CD14-positive monocyte (primary cell): Measurements from ENCODE around the gene ZNF821. TPM values are rescaled to one million over a fixed set of nuclear protein-coding genes. Genes with fewer than 3 reads are reported as not detected.

ENCODE experiments used
- DNase-seq, 3 donors: peaks; one replicate each; pipeline ENCODE4 v3.0.0-alpha.2; 2011 to 2022
- H2AFZ ChIP-seq: 2 replicates; pipeline ENCODE4 v1.6.0; 2012; ENCODE audit warnings: mild to moderate bottlenecking, low read depth, low read length, inconsistent platforms; ENCODE audit not compliant: insufficient read depth, poor library complexity, severe bottlenecking
- H3K27ac ChIP-seq, 2 donors: 1 replicate in 1 of 2; 2 replicates in 1 of 2; pipeline ENCODE4 v1.5.1; 2012 to 2013; ENCODE audit warnings: low read length in 2 of 2, control low read depth in 1 of 2, inconsistent platforms in 1 of 2, low read depth in 1 of 2, mild to moderate bottlenecking in 1 of 2
- H3K27me3 ChIP-seq, 2 donors: one replicate each; pipeline versions ENCODE4 v1.6.0 to v1.6.1; 2011 to 2013; ENCODE audit warnings: low read length in 2 of 2; ENCODE audit not compliant: control insufficient read depth in 2 of 2, insufficient read depth in 2 of 2
- H3K36me3 ChIP-seq, 2 donors: replicated peaks in 1 of 2; 1 replicate in 1 of 2; 2 replicates in 1 of 2; pipeline versions ENCODE4 v1.5.1 to v1.6.1; 2012 to 2013; ENCODE audit warnings: low read length in 2 of 2, control low read depth in 1 of 2, inconsistent platforms in 1 of 2, mild to moderate bottlenecking in 1 of 2; ENCODE audit not compliant: insufficient read depth in 2 of 2, control insufficient read depth in 1 of 2
- H3K4me1 ChIP-seq, 2 donors: 1 replicate in 1 of 2; 2 replicates in 1 of 2; pipeline versions ENCODE4 v1.5.1 to v1.6.1; 2012 to 2013; ENCODE audit warnings: low read length in 2 of 2, control low read depth in 1 of 2, inconsistent platforms in 1 of 2, mild to moderate bottlenecking in 1 of 2, moderate library complexity in 1 of 2; ENCODE audit not compliant: insufficient read depth in 2 of 2, control insufficient read depth in 1 of 2
- H3K4me2 ChIP-seq: replicated peaks from 2 replicates; pipeline ENCODE3; 2012; ENCODE audit warnings: low read length, moderate library complexity, mild to moderate bottlenecking; ENCODE audit not compliant: poor library complexity, severe bottlenecking; ENCODE audit errors: extremely low read depth
- H3K4me3 ChIP-seq, 3 experiments: fragments of 200-600 bp in 1 of 3; sonication (generic) in 1 of 3; replicated peaks in 1 of 3; 1 replicate in 2 of 3; 2 replicates in 1 of 3; pipeline ENCODE4 v1.5.1; 2011 to 2013; ENCODE audit warnings: low read length in 3 of 3, mild to moderate bottlenecking in 3 of 3, control low read depth in 2 of 3, low read depth in 2 of 3, inconsistent platforms in 1 of 3, moderate library complexity in 1 of 3
- H3K79me2 ChIP-seq: 2 replicates; pipeline ENCODE4 v1.6.0; 2012; ENCODE audit warnings: mild to moderate bottlenecking, control low read depth, inconsistent platforms, low read length, moderate library complexity; ENCODE audit not compliant: insufficient read depth
- H3K9ac ChIP-seq: 2 replicates; pipeline ENCODE4 v1.6.0; 2017; ENCODE audit warnings: low read length, mild to moderate bottlenecking; ENCODE audit not compliant: insufficient read depth, poor library complexity, severe bottlenecking
- H3K9me3 ChIP-seq, 2 donors: replicated peaks in 1 of 2; 1 replicate in 1 of 2; 2 replicates in 1 of 2; pipeline versions ENCODE4 v1.5.1 to v1.6.1; 2012 to 2013; ENCODE audit warnings: low read length in 2 of 2, control low read depth in 1 of 2; ENCODE audit not compliant: control insufficient read depth in 1 of 2, insufficient read depth in 1 of 2
- H4K20me1 ChIP-seq: 2 replicates; pipeline ENCODE4 v1.6.0; 2012; ENCODE audit warnings: mild to moderate bottlenecking, low read length, control low read depth, moderate library complexity; ENCODE audit not compliant: insufficient read depth
- H3K27ac Mint-ChIP-seq, 7 donors: one replicate each; pipeline ENCODE4 v1.8.0; 2020; ENCODE audit warnings: mild to moderate bottlenecking in 7 of 7, mixed read lengths in 7 of 7, moderate library complexity in 6 of 7, inconsistent platforms in 2 of 7
- H3K27me3 Mint-ChIP-seq, 3 donors: one replicate each; pipeline ENCODE4 v1.8.0; 2021 to 2022; ENCODE audit warnings: low read depth in 3 of 3, mild to moderate bottlenecking in 3 of 3, mixed read lengths in 3 of 3, moderate library complexity in 3 of 3, inconsistent platforms in 1 of 3
- H3K36me3 Mint-ChIP-seq, 2 donors: one replicate each; pipeline ENCODE4 v1.8.0; 2020; ENCODE audit warnings: mixed read lengths in 2 of 2, inconsistent platforms in 1 of 2, mild to moderate bottlenecking in 1 of 2
- H3K4me1 Mint-ChIP-seq: one replicate; pipeline ENCODE4 v1.8.0; 2020; ENCODE audit warnings: mild to moderate bottlenecking, mixed read lengths
- H3K4me3 Mint-ChIP-seq, 2 donors: one replicate each; pipeline ENCODE4 v1.8.0; 2020; ENCODE audit warnings: mild to moderate bottlenecking in 2 of 2, mixed read lengths in 2 of 2, moderate library complexity in 1 of 2
- H3K9me3 Mint-ChIP-seq, 7 donors: one replicate each; pipeline ENCODE4 v1.8.0; 2020 to 2022; ENCODE audit warnings: mixed read lengths in 7 of 7, mild to moderate bottlenecking in 6 of 7, moderate library complexity in 6 of 7, inconsistent platforms in 2 of 7
- WGBS: methylation state at CpG from one replicate; pipeline ENCODE4 v1.1.5; 2013; ENCODE audit warnings: missing lambda C conversion rate; ENCODE audit not compliant: insufficient coverage; 5-methylcytosine and 5-hydroxymethylcytosine counted together
- intact Hi-C, 2 donors: fragments of 100-400 bp; cut with micrococcal nuclease; formaldehyde crosslinking; loops; one replicate each; pipeline versions ENCODE4 v1.15.0 to v1.15.1; 2023
- polyA plus RNA-seq, 3 donors: library from polyadenylated mRNA; depleted of rRNA in 1 of 3; unstranded in 2 of 3; stranded (reverse) in 1 of 3; fragments of 300-500 nt in 2 of 3; fragments of >200 nt in 1 of 3; fragmentation: Illumina TruSeq in 2 of 3; gene quantifications; 1 replicate in 2 of 3; 2 replicates in 1 of 3; pipeline ENCODE4 v1.2.3, GENCODE V29; 2012 to 2021
- TF ChIP-seq, protein P1 (sequence below): fragments of 200-600 bp; IDR thresholded peaks from one replicate; pipeline ENCODE4 v1.8.0; 2022; ENCODE audit warnings: antibody characterized with exemption, mild to moderate bottlenecking

Gene ZNF821
- polyA plus RNA-seq, 3 donors: 3.1 to 5.4 (median 4.9) TPM

DNA sequence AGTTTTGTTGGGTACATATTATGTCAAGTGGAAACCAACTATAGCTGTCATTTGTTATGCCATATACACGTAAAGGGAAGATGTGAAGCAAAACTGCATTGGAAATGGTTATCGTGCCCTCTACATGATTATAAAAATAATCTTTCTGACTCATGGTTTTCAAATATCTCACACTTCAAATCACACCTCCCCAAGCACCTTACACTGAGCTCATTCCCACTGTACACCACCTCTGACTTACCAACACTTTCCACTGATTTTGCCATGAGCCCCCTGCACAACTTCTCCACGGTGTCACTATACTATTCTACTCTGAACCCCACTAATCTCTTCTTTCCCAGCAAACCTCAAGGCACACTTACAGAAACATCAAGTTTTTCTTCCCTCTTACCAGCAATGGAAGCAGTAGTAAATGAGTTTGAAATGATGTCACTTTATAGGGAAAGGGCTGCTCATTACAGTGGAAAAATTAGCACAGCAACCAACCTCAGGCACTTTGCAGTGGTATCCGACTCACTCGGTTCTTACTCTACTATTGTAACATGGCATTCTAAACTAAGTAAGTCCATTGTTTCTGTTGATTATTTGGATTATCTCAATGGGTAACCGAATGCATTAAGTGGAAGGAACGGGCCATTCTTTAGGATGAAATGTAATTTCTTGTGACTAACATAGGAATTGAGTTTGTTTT lies 18.7 kb downstream of the ZNF821 start:
- Histone ChIP-seq H2AFZ (no peak overlapping the region), H3K36me3 (peaks cover 25 to 57% of the 10 kb centered on the region in 2 donors), H3K79me2 (no peaks in the 10 kb centered on the region), H3K9me3 (no peaks in the 10 kb centered on the region), H3K27ac (no peak overlapping the region), H3K27me3 (no peaks in the 10 kb centered on the region), H4K20me1 (no peaks in the 10 kb centered on the region), H3K4me1 (no peaks in the 10 kb centered on the region), H3K4me2 (no peak overlapping the region), H3K4me3 (no peak overlapping the region), H3K9ac (no peak overlapping the region)
- TF ChIP-seq, protein P1, sequence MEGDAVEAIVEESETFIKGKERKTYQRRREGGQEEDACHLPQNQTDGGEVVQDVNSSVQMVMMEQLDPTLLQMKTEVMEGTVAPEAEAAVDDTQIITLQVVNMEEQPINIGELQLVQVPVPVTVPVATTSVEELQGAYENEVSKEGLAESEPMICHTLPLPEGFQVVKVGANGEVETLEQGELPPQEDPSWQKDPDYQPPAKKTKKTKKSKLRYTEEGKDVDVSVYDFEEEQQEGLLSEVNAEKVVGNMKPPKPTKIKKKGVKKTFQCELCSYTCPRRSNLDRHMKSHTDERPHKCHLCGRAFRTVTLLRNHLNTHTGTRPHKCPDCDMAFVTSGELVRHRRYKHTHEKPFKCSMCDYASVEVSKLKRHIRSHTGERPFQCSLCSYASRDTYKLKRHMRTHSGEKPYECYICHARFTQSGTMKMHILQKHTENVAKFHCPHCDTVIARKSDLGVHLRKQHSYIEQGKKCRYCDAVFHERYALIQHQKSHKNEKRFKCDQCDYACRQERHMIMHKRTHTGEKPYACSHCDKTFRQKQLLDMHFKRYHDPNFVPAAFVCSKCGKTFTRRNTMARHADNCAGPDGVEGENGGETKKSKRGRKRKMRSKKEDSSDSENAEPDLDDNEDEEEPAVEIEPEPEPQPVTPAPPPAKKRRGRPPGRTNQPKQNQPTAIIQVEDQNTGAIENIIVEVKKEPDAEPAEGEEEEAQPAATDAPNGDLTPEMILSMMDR: no peak
- no peak for DNase-seq
- 100% methylated on average over 2 of the region's 7 CpGs for WGBS
- H3K4me1 Mint-ChIP-seq: peaks cover 2% of the 10 kb centered on the region
- H3K4me3 Mint-ChIP-seq: no peak overlapping the region
- H3K27ac Mint-ChIP-seq: no peak overlapping the region
- no peaks in the 10 kb centered on the region for H3K9me3 Mint-ChIP-seq
- peaks cover 51 to 56% of the 10 kb centered on the region in 2 donors for H3K36me3 Mint-ChIP-seq
- H3K27me3 Mint-ChIP-seq: peaks cover 0 to 3% (median 0%) of the 10 kb centered on the region in 3 donors
- intact Hi-C loops: no loop called here

DNA sequence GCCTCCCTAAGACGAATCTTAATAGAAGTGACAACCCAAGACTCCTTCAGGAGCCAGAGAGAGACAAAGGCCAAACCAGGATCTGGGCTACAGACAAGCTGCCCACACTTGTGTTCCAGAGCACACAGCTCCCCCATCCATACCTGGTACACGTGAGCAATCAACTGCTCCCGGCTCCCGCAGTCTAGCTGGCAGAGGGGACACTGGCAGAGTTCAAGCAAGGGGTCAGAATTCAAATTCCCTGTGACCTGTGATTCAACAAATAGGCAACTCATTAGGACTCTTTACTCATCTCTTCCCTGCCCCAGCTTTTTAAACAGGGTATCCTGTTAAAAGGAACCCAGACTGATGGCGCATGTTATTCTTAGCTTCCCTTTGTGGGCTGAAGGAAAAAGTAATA lies 20.0 kb downstream of the ZNF821 start:
- DNase-seq: no peak
- Mint-ChIP-seq H3K36me3 (peaks cover 54 to 56% of the 10 kb centered on the region in 2 donors), H3K4me1 (no peaks in the 10 kb centered on the region), H3K9me3 (no peaks in the 10 kb centered on the region), H3K27me3 (peaks cover 0 to 3% (median 0%) of the 10 kb centered on the region in 3 donors), H3K27ac (peak overlapping the region in 2 of 7 donors; percentile 25 to 66), H3K4me3 (no peak overlapping the region)
- Histone ChIP-seq H3K4me1 (no peaks in the 10 kb centered on the region), H4K20me1 (no peaks in the 10 kb centered on the region), H3K27me3 (no peaks in the 10 kb centered on the region), H3K36me3 (peaks cover 37 to 71% of the 10 kb centered on the region in 2 donors), H3K4me2 (no peak overlapping the region), H2AFZ (no peak overlapping the region), H3K4me3 (no peak overlapping the region), H3K9ac (no peak overlapping the region), H3K79me2 (no peaks in the 10 kb centered on the region), H3K9me3 (no peaks in the 10 kb centered on the region), H3K27ac (no peak overlapping the region)
- 97% methylated on average over 4 of the region's 5 CpGs for WGBS
- TF ChIP-seq, protein P1: no peak
- intact Hi-C loops: no loop called here
